ENCODE data around the gene NRBP1.

The NRBP1 gene

DNA sequence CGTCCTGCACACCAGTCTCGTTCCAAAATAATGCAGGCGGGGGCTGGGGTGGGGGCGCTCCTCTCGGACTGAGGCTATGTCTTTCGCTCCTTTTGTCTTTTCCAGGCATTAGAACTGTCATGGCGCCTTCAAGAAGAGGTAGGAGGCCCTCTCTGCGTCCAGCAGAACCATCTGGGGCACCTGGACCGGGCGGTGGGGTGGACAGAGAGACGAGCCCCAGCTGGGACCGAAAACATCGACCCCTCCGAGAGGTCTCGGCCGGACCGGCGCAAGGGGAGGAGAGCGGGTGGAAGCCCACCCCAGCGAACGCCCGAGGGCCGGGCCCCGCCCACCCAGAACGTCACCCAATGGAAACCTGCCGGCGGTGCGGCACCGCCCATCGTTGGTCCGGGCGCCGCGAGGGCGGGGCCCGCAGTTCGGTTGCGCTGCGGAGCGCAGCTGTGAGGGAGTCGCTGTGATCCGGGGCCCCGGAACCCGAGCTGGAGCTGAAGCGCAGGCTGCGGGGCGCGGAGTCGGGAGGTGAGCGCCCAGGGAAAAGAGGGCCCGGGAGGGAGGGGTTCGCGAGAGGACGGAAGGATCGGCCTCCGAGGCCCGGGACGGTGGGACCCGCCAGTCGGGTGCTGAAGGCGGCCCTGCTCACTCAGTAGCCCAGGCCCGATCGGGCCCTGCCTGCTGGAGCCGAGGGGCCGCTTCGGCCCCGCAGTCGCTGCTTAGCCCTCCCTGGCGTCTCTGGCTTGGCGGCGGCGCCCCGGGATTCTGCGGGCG, at the start of gene NRBP1:
Gene NRBP1 (plus strand): TSS at position 419 of the 765 bp plus-strand sequence. CDS start 4,643 bp downstream, outside the sequence.
- peak within 1 kb of the TSS; percentile 83 for H3K9ac ChIP-seq (ENCODE audit: low read length)
- peak within 1 kb of the TSS; percentile 47 for H3K27ac ChIP-seq (ENCODE audit: low read length)
- peaks cover 5% of the 10 kb centered on the region for H3K27me3 ChIP-seq (ENCODE audit: control insufficient read depth, insufficient read depth, low read length)
- H3K4me1 ChIP-seq (ENCODE audit: control insufficient read depth, low read depth, low read length), result peaks cover 14% of the 10 kb centered on the region
- H3K9me3 ChIP-seq (ENCODE audit: control insufficient read depth, low read depth, low read length), result no peaks in the 10 kb centered on the region
- H3K4me3 ChIP-seq (ENCODE audit: low read length), result peak within 1 kb of the TSS; percentile 73
- peaks cover 3% of the 10 kb centered on the region for H3K36me3 ChIP-seq (ENCODE audit: control insufficient read depth, low read depth, low read length)

DNA sequence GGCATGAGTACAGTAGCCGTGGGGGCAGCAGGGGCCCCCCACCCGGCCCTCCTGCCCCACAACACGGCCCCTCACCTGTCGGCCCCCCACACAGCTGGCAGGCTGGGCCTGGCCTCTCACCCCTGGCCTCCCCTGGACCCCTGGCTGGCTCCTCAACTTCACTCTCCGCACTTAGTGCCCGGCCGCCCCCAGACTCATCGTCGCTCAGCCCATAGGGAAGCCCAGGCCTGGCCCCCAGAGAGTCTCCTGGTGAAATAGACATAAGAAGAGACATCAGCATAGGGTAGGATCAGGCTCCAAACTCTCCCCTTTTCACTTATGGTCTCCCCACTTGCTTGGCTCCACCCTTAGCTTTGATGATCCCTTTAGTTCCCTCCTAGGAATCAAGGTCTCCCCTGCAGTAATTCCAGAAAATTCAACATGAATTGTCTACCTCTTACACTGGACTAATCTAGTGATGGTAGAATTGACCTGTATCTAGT, 49.6 kb upstream of the NRBP1 start:
- H3K9me3 ChIP-seq (ENCODE audit: control insufficient read depth, low read depth, low read length), result no peaks in the 10 kb centered on the region
- peak overlapping the region; percentile 80 for H3K9ac ChIP-seq (ENCODE audit: low read length)
- H3K4me3 ChIP-seq (ENCODE audit: low read length), result peak overlapping the region; percentile 73
- H3K4me1 ChIP-seq (ENCODE audit: control insufficient read depth, low read depth, low read length), result peaks cover 8% of the 10 kb centered on the region
- H3K36me3 ChIP-seq (ENCODE audit: control insufficient read depth, low read depth, low read length), result peaks cover 59% of the 10 kb centered on the region
- no peaks in the 10 kb centered on the region for H3K27me3 ChIP-seq (ENCODE audit: control insufficient read depth, insufficient read depth, low read length)
- H3K27ac ChIP-seq (ENCODE audit: low read length), result no peak overlapping the region

DNA sequence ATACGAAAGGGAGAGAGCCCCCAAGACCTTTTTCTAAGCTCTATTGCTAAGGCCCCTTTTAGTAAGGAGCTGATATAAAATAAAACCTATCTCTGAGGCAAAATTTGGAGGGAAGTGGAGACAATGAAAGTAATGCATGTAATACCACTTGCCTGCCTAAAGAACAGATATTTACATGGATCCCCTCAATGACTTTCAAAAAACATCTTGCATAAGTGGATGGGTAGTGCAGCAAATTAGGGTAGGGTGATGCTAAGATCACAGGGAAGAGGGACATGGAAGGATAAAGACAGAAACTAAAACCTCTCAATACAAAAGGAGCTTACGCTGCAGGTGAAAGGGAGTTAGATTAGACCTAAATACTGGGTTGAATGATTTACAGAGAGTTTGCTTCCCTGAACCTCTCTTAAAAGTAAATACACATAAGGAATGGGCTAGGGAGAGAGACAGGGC, 49.0 kb upstream of the NRBP1 start:
- Histone ChIP-seq H3K9me3 (ENCODE audit: control insufficient read depth, low read depth, low read length) (no peaks in the 10 kb centered on the region), H3K36me3 (ENCODE audit: control insufficient read depth, low read depth, low read length) (peaks cover 62% of the 10 kb centered on the region), H3K27me3 (ENCODE audit: control insufficient read depth, insufficient read depth, low read length) (no peaks in the 10 kb centered on the region), H3K9ac (ENCODE audit: low read length) (peak overlapping the region; percentile 80), H3K27ac (ENCODE audit: low read length) (no peak overlapping the region), H3K4me3 (ENCODE audit: low read length) (peak overlapping the region; percentile 73), H3K4me1 (ENCODE audit: control insufficient read depth, low read depth, low read length) (peaks cover 8% of the 10 kb centered on the region)

DNA sequence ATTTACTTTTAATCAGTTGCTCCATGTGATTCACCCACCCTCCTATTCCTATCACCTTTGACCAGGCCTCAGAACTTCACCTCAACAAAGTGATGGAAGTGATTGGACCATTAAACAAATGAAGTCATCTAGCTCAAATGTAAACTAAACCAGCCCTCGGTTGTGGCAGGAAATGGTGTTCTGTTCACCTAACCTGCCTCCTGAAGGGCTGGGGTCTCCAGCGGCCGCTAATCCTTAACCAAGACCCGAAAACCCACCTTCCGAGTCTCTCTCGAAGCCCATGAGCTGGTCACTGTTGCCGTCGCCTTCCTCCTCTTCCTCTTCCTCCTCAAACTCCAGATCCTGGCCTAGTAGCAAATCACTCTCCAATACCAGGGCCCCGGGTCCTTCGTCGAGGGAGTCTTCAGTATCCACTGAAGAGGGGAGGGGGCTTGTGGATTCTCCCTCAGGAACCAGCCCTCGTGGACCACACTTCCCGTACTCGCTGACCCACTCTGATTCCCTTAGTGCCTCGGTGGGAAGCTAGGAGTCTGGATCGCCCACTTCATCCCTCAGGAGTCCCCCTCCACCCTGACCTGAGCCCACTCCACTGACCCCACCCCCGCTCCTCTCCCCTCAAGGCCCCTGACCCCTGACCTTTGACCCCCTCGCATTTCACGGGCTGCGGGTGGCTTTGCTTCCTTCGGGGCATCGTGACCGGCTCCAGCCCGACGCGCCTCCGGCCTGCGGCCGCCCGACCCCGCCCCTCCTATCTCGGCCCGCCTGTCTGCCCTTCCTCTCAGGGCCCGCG, 48.4 kb upstream of the NRBP1 start:
- peaks cover 62% of the 10 kb centered on the region for H3K36me3 ChIP-seq (ENCODE audit: control insufficient read depth, low read depth, low read length)
- peak overlapping the region; percentile 48 for H3K27ac ChIP-seq (ENCODE audit: low read length)
- H3K9me3 ChIP-seq (ENCODE audit: control insufficient read depth, low read depth, low read length), result no peaks in the 10 kb centered on the region
- H3K9ac ChIP-seq (ENCODE audit: low read length), result peak overlapping the region; percentile 80
- peaks cover 8% of the 10 kb centered on the region for H3K4me1 ChIP-seq (ENCODE audit: control insufficient read depth, low read depth, low read length)
- no peaks in the 10 kb centered on the region for H3K27me3 ChIP-seq (ENCODE audit: control insufficient read depth, insufficient read depth, low read length)
- peak overlapping the region; percentile 73 for H3K4me3 ChIP-seq (ENCODE audit: low read length)

DNA sequence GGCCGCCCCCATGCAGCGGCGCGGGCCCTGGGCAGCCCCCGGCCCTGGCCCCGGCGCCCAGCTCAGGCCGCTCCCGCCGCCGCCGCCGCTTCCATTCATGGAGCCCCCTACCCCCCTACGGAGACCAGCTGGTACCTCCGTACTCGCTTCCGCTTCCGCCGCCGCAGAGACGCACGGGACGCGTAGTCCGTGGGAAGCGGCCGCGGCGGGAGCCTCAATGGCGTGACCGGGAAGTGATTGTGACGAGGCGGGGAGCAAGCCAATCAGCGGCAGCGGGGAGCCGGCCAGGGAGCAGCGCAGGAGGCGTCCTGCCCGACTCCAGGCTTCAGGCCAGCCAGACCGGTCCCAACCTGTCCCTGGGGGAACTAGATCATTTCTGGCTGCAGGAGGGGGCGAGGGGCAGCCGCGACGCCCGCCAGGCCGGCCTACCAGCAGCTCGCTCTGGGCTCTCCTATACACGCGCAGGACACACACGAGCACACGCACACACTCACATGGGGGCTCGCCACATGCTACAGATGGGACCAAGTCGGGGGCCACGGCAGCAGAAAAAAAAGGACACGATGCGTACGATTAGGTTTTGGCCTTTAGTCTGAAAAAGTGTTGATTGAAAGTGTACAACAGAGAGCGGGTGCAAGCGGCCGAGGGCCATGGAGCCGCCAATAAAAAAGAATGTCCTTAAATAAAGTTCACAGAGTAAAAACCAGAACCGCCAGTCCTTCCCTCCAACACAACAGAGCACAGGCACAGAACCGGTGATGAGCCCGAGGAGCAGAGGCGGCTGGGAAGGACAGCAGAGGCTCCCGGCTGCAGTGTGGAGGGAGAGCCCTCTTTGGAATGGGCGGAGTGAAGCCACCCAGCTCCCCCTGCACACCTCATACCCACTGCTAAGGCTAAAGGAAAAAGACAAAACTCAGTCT, 47.5 kb upstream of the NRBP1 start, which contains the start of gene ZNF513:
Gene ZNF513 (minus strand): TSS at position 109 of the 920 bp plus-strand sequence. CDS start 208 bp downstream, outside the sequence.
- Histone ChIP-seq H3K9ac (ENCODE audit: low read length) (peak within 1 kb of the TSS; percentile 80), H3K9me3 (ENCODE audit: control insufficient read depth, low read depth, low read length) (no peaks in the 10 kb centered on the region), H3K27ac (ENCODE audit: low read length) (peak within 1 kb of the TSS; percentile 64), H3K4me1 (ENCODE audit: control insufficient read depth, low read depth, low read length) (peaks cover 8% of the 10 kb centered on the region), H3K27me3 (ENCODE audit: control insufficient read depth, insufficient read depth, low read length) (no peaks in the 10 kb centered on the region), H3K4me3 (ENCODE audit: low read length) (peak within 1 kb of the TSS; percentile 73), H3K36me3 (ENCODE audit: control insufficient read depth, low read depth, low read length) (peaks cover 63% of the 10 kb centered on the region)

DNA sequence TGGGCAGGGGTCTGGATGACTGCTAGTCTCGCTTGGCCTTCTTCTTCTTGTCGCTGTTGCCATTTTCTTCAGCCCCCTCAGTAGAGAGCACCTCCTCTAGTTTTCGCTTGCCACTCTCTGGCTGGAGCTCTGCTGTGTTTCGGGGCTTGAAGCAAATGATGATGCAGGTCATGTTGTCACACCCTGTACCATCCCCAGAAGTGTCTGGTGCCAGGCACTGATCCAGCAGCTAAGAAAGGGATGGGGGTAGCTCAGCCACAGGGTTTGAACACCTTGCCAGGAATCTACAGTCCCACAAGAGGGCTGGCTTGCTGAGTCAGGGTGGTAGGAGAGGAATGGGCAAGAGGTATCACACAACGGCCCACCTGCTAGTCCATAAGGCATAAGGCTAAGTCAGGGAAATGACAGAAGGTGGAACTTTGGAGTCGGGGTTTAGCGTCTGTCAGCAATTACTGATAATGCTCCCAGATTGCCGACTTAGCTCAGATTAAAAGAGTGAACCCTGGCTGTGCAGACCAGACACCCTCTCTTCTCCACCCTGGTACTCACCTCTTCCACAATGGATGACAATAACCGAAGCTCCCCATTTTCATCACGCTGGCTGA, 46.8 kb upstream of the NRBP1 start:
- Histone ChIP-seq H3K9me3 (ENCODE audit: control insufficient read depth, low read depth, low read length) (no peaks in the 10 kb centered on the region), H3K27me3 (ENCODE audit: control insufficient read depth, insufficient read depth, low read length) (no peaks in the 10 kb centered on the region), H3K9ac (ENCODE audit: low read length) (peak overlapping the region; percentile 80), H3K36me3 (ENCODE audit: control insufficient read depth, low read depth, low read length) (peaks cover 60% of the 10 kb centered on the region), H3K4me1 (ENCODE audit: control insufficient read depth, low read depth, low read length) (peaks cover 8% of the 10 kb centered on the region), H3K4me3 (ENCODE audit: low read length) (no peak overlapping the region), H3K27ac (ENCODE audit: low read length) (peak overlapping the region; percentile 64)

DNA sequence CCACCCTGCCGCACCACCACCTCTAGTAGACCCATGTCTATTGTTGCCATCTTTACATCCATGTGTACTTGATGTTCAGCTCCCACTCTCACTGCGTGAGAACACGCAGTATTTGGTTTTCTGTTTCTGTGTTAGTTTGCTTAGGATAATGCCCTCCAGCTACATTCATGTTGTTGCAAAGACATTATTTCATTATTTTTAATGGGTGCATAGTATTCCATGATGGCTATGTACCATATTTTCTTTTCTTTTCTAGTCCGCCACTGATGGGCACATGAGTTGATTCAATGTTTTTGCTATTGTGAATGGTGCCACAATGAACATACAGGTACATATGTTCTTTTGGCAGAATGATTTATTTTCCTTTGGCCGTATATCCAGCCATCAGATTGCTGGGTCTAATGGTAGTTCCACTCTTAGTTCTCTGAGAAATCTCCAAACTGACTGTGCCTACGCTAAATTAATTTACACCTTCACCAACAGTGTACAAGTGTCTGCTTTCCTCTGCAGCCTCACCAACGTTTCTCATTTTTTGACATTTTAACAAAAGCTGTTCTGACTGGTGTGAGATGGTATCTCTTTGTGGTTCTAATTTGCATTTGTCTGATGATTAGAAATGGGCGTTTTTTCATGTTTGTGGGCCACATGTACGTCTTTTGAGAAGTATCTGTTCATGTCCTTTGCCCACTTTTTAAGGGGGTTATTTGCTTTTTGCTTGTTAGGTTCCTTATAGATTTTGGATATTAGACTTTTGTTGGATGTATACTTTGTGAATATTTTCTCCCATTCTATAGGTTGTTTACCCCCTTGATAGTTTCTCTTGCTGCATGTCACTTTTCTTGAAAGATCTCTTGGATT, 37.4 kb upstream of the NRBP1 start:
- Histone ChIP-seq H3K27ac (ENCODE audit: low read length) (no peak overlapping the region), H3K9me3 (ENCODE audit: control insufficient read depth, low read depth, low read length) (no peaks in the 10 kb centered on the region), H3K4me1 (ENCODE audit: control insufficient read depth, low read depth, low read length) (no peaks in the 10 kb centered on the region), H3K4me3 (ENCODE audit: low read length) (no peak overlapping the region), H3K36me3 (ENCODE audit: control insufficient read depth, low read depth, low read length) (peaks cover 7% of the 10 kb centered on the region), H3K9ac (ENCODE audit: low read length) (no peak overlapping the region), H3K27me3 (ENCODE audit: control insufficient read depth, insufficient read depth, low read length) (no peaks in the 10 kb centered on the region)

DNA sequence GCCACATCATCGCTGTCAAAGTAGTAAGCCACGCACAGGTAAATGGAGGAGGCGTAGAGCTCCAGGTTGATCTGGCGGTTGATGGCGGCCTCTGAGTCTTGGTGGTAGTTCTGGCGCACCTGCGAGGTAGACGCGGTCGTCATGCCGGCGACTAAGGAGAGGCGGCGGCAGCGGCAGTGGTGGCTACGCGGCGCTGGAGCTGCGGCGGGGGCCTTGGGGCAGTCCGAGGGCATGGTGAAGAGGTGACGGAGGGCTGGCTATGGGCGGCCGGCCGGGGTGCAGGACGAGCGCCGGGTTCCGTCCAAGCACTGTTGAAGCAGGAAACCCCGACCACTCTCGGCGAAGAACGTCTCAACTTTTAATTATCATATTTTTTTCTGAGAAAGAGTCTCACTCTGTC, 35.2 kb upstream of the NRBP1 start:
- Histone ChIP-seq H3K4me3 (ENCODE audit: low read length) (no peak overlapping the region), H3K27me3 (ENCODE audit: control insufficient read depth, insufficient read depth, low read length) (no peaks in the 10 kb centered on the region), H3K4me1 (ENCODE audit: control insufficient read depth, low read depth, low read length) (no peaks in the 10 kb centered on the region), H3K9me3 (ENCODE audit: control insufficient read depth, low read depth, low read length) (no peaks in the 10 kb centered on the region), H3K9ac (ENCODE audit: low read length) (no peak overlapping the region), H3K36me3 (ENCODE audit: control insufficient read depth, low read depth, low read length) (peaks cover 3% of the 10 kb centered on the region), H3K27ac (ENCODE audit: low read length) (no peak overlapping the region)

DNA sequence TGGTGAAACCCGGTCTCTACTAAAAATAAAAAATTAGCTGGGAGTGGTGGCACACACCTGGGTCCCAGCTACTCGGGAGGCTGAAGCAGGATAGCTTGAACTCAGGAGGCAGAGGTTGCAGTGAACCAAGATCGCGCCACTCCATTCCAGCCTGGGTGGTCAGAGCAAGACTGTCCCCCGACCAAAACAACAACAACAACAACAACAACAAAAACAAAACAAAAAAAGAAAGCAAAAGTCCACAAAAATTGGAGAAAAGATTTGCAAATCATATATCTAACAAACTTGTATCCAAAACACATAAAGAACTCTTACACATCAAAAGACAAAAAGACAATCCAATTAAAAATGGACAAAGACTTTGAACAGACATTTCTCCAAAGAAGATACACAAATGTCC, 29.5 kb upstream of the NRBP1 start:
- Histone ChIP-seq H3K9me3 (ENCODE audit: control insufficient read depth, low read depth, low read length) (no peaks in the 10 kb centered on the region), H3K36me3 (ENCODE audit: control insufficient read depth, low read depth, low read length) (peaks cover 3% of the 10 kb centered on the region), H3K4me1 (ENCODE audit: control insufficient read depth, low read depth, low read length) (no peaks in the 10 kb centered on the region), H3K4me3 (ENCODE audit: low read length) (no peak overlapping the region), H3K27me3 (ENCODE audit: control insufficient read depth, insufficient read depth, low read length) (no peaks in the 10 kb centered on the region), H3K9ac (ENCODE audit: low read length) (no peak overlapping the region), H3K27ac (ENCODE audit: low read length) (no peak overlapping the region)
